ENCODE results near the gene TTF2. TPM values are rescaled to one million over a fixed set of nuclear protein-coding genes. Genes with fewer than 3 reads are reported as not detected.

The TTF2 gene
- total RNA-seq, 1 donor from 2014 or later: 36.1 TPM

GRCh38 chr1:117137281-117137855 lies 77.2 kb downstream of the TTF2 start:
- Mint-ChIP-seq H3K4me1 (peaks cover 36% of the 10 kb centered on the region), H3K36me3 (no peaks in the 10 kb centered on the region), H3K9me3 (no peaks in the 10 kb centered on the region), H3K4me3 (no peak overlapping the region), H3K27ac (peak overlapping the region; percentile 32), H3K27me3 (ENCODE audit: insufficient read depth, low read depth) (peaks cover 2% of the 10 kb centered on the region)
- Histone ChIP-seq H3K9ac (no peak overlapping the region), H3K4me3 (no peak overlapping the region), H4K20me1 (ENCODE audit: low read depth) (no peaks in the 10 kb centered on the region), H3K4me2 (no peak overlapping the region), H3K27me3 (no peaks in the 10 kb centered on the region), H3K27ac (no peak overlapping the region), H3K36me3 (no peaks in the 10 kb centered on the region), H3F3A (ENCODE audit: low read depth) (peaks cover 16% of the 10 kb centered on the region), H3K9me3 (ENCODE audit: low read depth) (no peaks in the 10 kb centered on the region), H2AFZ (replicated peaks) (no peak overlapping the region), H3K79me2 (ENCODE audit: low read depth) (no peaks in the 10 kb centered on the region), H3K4me1 (peaks cover 29% of the 10 kb centered on the region)
- no peak for DNase-seq (ENCODE audit: low spot score)
- no peak for TF ChIP-seq CTCF (IDR thresholded peaks at IDR 0.05)
- TF ChIP-seq EZH2phosphoT487 (IDR thresholded peaks at IDR 0.05): no peak
- no peak for TF ChIP-seq EZH2 (IDR thresholded peaks at IDR 0.05)

GRCh38 chr1:117138106-117138505 lies 78.0 kb downstream of the TTF2 start:
- no peak overlapping the region for H3K27ac ChIP-seq
- H3K79me2 ChIP-seq (ENCODE audit: low read depth): no peaks in the 10 kb centered on the region
- H3K4me1 Mint-ChIP-seq: peaks cover 36% of the 10 kb centered on the region
- H3K27ac Mint-ChIP-seq: no peak overlapping the region
- H3F3A ChIP-seq (ENCODE audit: low read depth): peaks cover 16% of the 10 kb centered on the region
- H3K36me3 ChIP-seq: no peaks in the 10 kb centered on the region
- peaks cover 2% of the 10 kb centered on the region for H3K27me3 Mint-ChIP-seq (ENCODE audit: insufficient read depth, low read depth)
- peak overlapping the region; percentile 6 for H2AFZ ChIP-seq (replicated peaks)
- H3K9me3 Mint-ChIP-seq: no peaks in the 10 kb centered on the region
- H3K9ac ChIP-seq: no peak overlapping the region
- no peak overlapping the region for H3K4me2 ChIP-seq
- no peak for DNase-seq (ENCODE audit: low spot score)
- H3K9me3 ChIP-seq (ENCODE audit: low read depth): no peaks in the 10 kb centered on the region
- no peaks in the 10 kb centered on the region for H3K27me3 ChIP-seq
- H3K4me3 Mint-ChIP-seq: no peak overlapping the region
- no peaks in the 10 kb centered on the region for H3K36me3 Mint-ChIP-seq
- TF ChIP-seq EZH2 (IDR thresholded peaks at IDR 0.05) (no peak), EZH2phosphoT487 (IDR thresholded peaks at IDR 0.05) (no peak), CTCF (IDR thresholded peaks at IDR 0.05) (no peak)
- H4K20me1 ChIP-seq (ENCODE audit: low read depth): no peaks in the 10 kb centered on the region
- no peak overlapping the region for H3K4me3 ChIP-seq
- peaks cover 29% of the 10 kb centered on the region for H3K4me1 ChIP-seq

- Histone ChIP-seq H3F3A (ENCODE audit: low read depth) (peaks cover 16% of the 10 kb centered on the region), H3K27ac (no peak overlapping the region), H3K4me2 (no peak overlapping the region), H3K79me2 (ENCODE audit: low read depth) (no peaks in the 10 kb centered on the region), H3K9me3 (ENCODE audit: low read depth) (no peaks in the 10 kb centered on the region), H3K4me3 (no peak overlapping the region), H3K9ac (no peak overlapping the region), H3K27me3 (no peaks in the 10 kb centered on the region), H4K20me1 (ENCODE audit: low read depth) (no peaks in the 10 kb centered on the region), H3K36me3 (no peaks in the 10 kb centered on the region), H3K4me1 (peaks cover 29% of the 10 kb centered on the region), H2AFZ (replicated peaks) (peak overlapping the region; percentile 6)
- no peak overlapping the region for H3K27ac Mint-ChIP-seq
- peaks cover 36% of the 10 kb centered on the region for H3K4me1 Mint-ChIP-seq
- H3K4me3 Mint-ChIP-seq: no peak overlapping the region
- no peak for DNase-seq (ENCODE audit: low spot score)
- TF ChIP-seq EZH2 (IDR thresholded peaks at IDR 0.05): no peak
- TF ChIP-seq EZH2phosphoT487 (IDR thresholded peaks at IDR 0.05): no peak
- no peak for TF ChIP-seq CTCF (IDR thresholded peaks at IDR 0.05)
- H3K9me3 Mint-ChIP-seq: no peaks in the 10 kb centered on the region
- H3K36me3 Mint-ChIP-seq: no peaks in the 10 kb centered on the region
- H3K27me3 Mint-ChIP-seq (ENCODE audit: insufficient read depth, low read depth): peaks cover 2% of the 10 kb centered on the region
These were observed 78.4 kb downstream of the TTF2 start for GRCh38 chr1:117138561-117138960.
